Tibial nerve (tissue), 4 donors: Measurements from ENCODE around the gene GPC3. TPM values are rescaled to one million over a fixed set of nuclear protein-coding genes. Genes with fewer than 3 reads are reported as not detected.

Source experiments
- DNase-seq, 2 donors: peaks; one replicate each; pipeline ENCODE4 v3.0.0-alpha.2; 2019; ENCODE audit warnings: low spot score in 2 of 2
- H3K27ac ChIP-seq, 4 donors: fragments of 200-600 bp; sonication (generic) in 3 of 4; one replicate each; pipeline ENCODE4 v1.5.1; 2017 to 2019; ENCODE audit warnings: mild to moderate bottlenecking in 1 of 4
- H3K27me3 ChIP-seq, 2 donors: fragments of 200-600 bp; sonication (generic) in 1 of 2; one replicate each; pipeline versions ENCODE4 v1.5.1 to v1.6.0; 2017 to 2019
- H3K36me3 ChIP-seq, 3 donors: fragments of 200-600 bp; sonication (generic); one replicate each; pipeline ENCODE4 v1.5.1; 2018 to 2019
- H3K4me1 ChIP-seq, 4 donors: fragments of 200-600 bp; sonication (generic) in 3 of 4; one replicate each; pipeline ENCODE4 v1.5.1; 2017 to 2019
- H3K4me3 ChIP-seq, 4 donors: fragments of 200-600 bp; sonication (generic) in 3 of 4; one replicate each; pipeline ENCODE4 v1.5.1; 2017 to 2019; ENCODE audit warnings: mild to moderate bottlenecking in 1 of 4, moderate library complexity in 1 of 4
- H3K9me3 ChIP-seq, 4 donors: fragments of 200-600 bp; sonication (generic) in 3 of 4; one replicate each; pipeline ENCODE4 v1.5.1; 2017 to 2019
- EP300 ChIP-seq, 2 donors: sonication (generic); formaldehyde crosslinking; IDR thresholded peaks; one replicate each; pipeline ENCODE4 v1.6.1; 2017; ENCODE audit warnings: antibody characterized with exemption in 2 of 2, mild to moderate bottlenecking in 1 of 2
- POLR2A ChIP-seq, 2 donors: fragments of 450-650 bp; IDR thresholded peaks; one replicate each; pipeline ENCODE4 v1.6.1; 2017; ENCODE audit warnings: antibody characterized with exemption in 2 of 2, mild to moderate bottlenecking in 2 of 2, moderate library complexity in 2 of 2
- WGBS, 2 donors: methylation state at CpG; one replicate each; pipeline ENCODE4 v1.1.5; 2018; 5-methylcytosine and 5-hydroxymethylcytosine counted together
- total RNA-seq, 4 donors: library from RNA; depleted of rRNA; stranded (reverse); fragments of >200 nt; gene quantifications; one replicate each; pipeline ENCODE4 v1.1.0, GENCODE V29; 2016
- TF ChIP-seq, protein P1 (sequence below), 5 experiments: fragments of 200-600 bp in 3 of 5; fragments of 450-650 bp in 2 of 5; sonication (generic) in 3 of 5; IDR thresholded peaks; one replicate each; pipeline ENCODE4 v1.5.1; 2016 to 2019; ENCODE audit warnings: antibody characterized with exemption in 5 of 5, mild to moderate bottlenecking in 3 of 5, moderate library complexity in 2 of 5

The GPC3 gene
- total RNA-seq, result 100 to 1,000 TPM in 1 of 4 donors, 10 to 100 TPM in 3; 60.5 to 116 (median 72.8) TPM

DNA sequence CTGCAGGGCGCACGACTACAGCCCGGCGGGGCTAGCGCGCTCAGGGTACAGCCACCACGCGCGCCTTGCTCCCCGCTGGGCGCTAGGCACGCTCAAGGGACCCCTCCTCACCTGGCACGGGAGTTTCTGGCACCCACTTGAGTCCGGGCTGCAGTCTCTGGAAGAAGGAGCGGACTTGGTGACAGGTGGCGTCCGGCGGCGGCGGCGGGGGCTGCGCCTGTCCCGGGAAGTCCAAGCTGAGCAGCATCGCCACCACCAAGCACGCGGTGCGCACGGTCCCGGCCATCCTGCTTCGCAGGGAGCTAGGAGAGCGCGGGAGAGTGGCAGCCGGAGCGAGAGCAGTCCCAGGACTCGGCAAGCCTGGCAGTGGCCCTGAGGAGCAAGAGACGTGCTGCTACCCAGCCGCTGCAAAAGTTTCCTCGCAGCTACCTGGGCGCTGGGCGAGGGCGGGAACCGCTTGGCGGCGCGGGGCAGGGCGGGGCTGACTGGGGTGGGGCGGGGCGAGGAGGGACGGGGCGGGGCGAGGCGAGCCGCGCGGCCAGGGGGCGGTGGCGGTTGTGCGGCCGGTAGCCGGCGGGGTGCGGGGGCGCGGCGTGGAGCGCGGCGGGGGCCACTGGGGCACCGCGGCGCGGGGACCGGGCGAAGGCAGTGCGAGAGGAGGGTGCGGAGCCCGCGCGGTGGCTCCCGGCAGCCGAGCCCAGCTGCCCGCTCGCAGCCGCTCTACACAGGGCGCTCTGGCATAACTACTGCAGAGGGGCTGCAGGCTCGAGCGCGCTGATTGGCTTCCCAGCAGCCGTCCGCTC, at the start of gene GPC3:
Gene GPC3, minus strand, starts transcription at position 431 of the 803 bp plus-strand sequence.
- Histone ChIP-seq H3K27ac (peak within 1 kb of the TSS in 2 of 4 donors; percentile 10 to 58), H3K27me3 (peaks cover 0 to 12% of the 10 kb centered on the region in 2 donors), H3K4me3 (peak within 1 kb of the TSS; percentile 30 to 61 (median 36)), H3K9me3 (no peaks in the 10 kb centered on the region), H3K4me1 (peaks cover 0 to 10% (median 0%) of the 10 kb centered on the region in 4 donors), H3K36me3 (no peaks in the 10 kb centered on the region)
- no peak for DNase-seq
- TF ChIP-seq, protein P1, sequence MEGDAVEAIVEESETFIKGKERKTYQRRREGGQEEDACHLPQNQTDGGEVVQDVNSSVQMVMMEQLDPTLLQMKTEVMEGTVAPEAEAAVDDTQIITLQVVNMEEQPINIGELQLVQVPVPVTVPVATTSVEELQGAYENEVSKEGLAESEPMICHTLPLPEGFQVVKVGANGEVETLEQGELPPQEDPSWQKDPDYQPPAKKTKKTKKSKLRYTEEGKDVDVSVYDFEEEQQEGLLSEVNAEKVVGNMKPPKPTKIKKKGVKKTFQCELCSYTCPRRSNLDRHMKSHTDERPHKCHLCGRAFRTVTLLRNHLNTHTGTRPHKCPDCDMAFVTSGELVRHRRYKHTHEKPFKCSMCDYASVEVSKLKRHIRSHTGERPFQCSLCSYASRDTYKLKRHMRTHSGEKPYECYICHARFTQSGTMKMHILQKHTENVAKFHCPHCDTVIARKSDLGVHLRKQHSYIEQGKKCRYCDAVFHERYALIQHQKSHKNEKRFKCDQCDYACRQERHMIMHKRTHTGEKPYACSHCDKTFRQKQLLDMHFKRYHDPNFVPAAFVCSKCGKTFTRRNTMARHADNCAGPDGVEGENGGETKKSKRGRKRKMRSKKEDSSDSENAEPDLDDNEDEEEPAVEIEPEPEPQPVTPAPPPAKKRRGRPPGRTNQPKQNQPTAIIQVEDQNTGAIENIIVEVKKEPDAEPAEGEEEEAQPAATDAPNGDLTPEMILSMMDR (IDR thresholded peaks at IDR 0.05), result no peak
- TF ChIP-seq POLR2A (IDR thresholded peaks at IDR 0.05), result no peak
- TF ChIP-seq EP300 (IDR thresholded peaks at IDR 0.05), result no peak
- 0 to 51% methylated on average over 18 to 82 of the region's 90 CpGs for WGBS, 2 donors

DNA sequence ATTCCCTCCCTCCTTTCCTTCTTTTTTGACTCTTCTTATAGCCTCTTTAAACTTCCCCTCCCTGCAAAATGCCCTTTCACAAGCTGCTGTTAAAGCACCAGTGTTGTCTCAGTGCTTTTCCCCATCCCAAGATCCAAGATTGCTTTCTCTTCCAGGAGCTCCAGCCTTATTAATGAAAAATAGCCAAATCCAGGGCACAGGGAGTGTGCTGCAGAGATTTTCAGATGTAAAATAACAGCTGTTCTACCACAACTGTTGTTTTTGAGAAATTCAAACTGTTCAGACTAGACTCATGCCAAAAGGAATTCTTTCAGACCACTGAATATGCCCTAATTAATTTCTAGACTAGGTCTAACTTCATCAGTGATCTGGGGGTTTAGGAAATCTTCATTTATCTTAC, 47.0 kb upstream of the GPC3 start:
- no peak for TF ChIP-seq EP300 (IDR thresholded peaks at IDR 0.05)
- no peak for DNase-seq
- Histone ChIP-seq H3K27me3 (peaks cover 0 to 12% of the 10 kb centered on the region in 2 donors), H3K4me3 (no peak overlapping the region), H3K36me3 (no peaks in the 10 kb centered on the region), H3K9me3 (no peaks in the 10 kb centered on the region), H3K27ac (no peak overlapping the region), H3K4me1 (no peaks in the 10 kb centered on the region)

DNA sequence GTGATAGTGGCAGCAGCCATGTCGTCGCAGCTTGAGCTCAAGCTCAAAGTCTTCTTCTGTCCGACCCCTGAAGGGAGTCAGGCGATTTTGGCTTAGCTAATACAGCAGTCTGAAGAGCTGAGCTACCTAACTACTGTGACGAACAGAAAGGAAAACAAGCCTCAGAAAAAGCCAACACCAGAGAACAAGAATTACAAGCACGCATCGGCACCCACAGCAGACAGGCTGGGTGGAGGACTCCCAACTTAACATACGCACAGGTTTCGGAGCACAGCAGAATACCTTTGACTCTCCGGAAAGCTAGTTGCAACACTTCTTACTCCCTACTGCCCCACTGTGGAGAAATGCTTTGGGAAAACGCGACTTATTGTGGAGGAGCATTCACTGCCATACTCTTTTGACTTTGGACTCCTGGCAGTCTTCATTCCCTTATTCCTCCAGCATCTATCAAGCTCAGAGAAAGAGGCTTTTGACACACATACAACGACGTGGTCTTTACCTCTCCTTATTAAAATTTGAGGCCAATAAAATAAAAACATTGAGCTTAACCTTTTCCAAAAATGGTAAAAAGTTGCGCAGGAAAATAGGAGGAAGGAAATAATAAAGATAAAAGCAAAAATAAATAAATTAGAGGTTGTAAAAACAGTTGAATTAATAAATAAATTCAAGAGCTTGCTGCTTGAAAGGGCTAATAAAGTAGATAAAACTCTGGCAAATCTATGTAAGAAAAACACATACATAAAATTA, 41.3 kb upstream of the GPC3 start:
- H3K36me3 ChIP-seq, result no peaks in the 10 kb centered on the region
- TF ChIP-seq, protein P1 (IDR thresholded peaks at IDR 0.05), result peak in 4 of 5 experiments; percentile 24 to 57 (median 38)
- TF ChIP-seq EP300 (IDR thresholded peaks at IDR 0.05), result no peak
- no peak for TF ChIP-seq POLR2A (IDR thresholded peaks at IDR 0.05)
- DNase-seq, result peak; percentile 19 to 79
- H3K4me3 ChIP-seq, result peak overlapping the region in 2 of 4 donors; percentile 9 to 34
- peak overlapping the region in 1 of 4 donors; percentile 47 for H3K27ac ChIP-seq
- 11 to 28% methylated on average over 13 to 15 of the region's 15 CpGs for WGBS, 2 donors
- H3K4me1 ChIP-seq, result no peaks in the 10 kb centered on the region
- H3K27me3 ChIP-seq, result peaks cover 0 to 11% of the 10 kb centered on the region in 2 donors
- no peaks in the 10 kb centered on the region for H3K9me3 ChIP-seq

DNA sequence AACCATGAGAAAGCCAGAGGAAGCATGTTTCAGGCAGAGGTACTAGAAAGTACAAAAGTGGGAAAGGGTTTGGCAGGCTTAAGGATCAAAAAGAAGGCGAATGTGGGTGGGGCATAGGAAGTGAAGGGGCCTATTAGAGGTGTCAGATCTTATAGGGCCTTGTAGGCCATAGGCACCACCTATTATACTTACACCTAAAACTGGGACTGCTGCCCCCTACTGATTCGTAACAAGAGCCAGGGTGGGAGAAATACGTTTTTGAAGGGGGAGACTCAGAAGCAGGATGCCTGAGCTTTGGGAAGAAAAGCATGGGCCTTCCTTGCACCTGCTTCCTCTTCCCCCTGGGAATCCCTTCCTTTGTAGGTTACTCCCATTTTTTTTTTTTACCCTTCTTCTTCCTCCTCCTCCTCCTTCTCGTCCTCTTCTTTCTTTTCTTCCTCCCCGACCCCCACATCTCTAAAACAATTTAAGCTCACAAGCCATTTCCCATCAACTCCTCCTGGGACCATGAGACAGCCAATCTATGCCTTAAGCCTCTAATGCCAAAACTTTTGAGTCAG, 40.7 kb upstream of the GPC3 start:
- Histone ChIP-seq H3K4me3 (peak overlapping the region in 2 of 4 donors; percentile 9 to 34), H3K36me3 (no peaks in the 10 kb centered on the region), H3K27ac (peak overlapping the region in 1 of 4 donors; percentile 47), H3K9me3 (no peaks in the 10 kb centered on the region), H3K27me3 (peaks cover 0 to 11% of the 10 kb centered on the region in 2 donors), H3K4me1 (no peaks in the 10 kb centered on the region)
- TF ChIP-seq EP300 (IDR thresholded peaks at IDR 0.05), result no peak
- no peak for TF ChIP-seq POLR2A (IDR thresholded peaks at IDR 0.05)
- TF ChIP-seq, protein P1 (IDR thresholded peaks at IDR 0.05), result no peak
- DNase-seq, result no peak
- 47 to 52% methylated on average over 5 of the region's 5 CpGs for WGBS, 2 donors

DNA sequence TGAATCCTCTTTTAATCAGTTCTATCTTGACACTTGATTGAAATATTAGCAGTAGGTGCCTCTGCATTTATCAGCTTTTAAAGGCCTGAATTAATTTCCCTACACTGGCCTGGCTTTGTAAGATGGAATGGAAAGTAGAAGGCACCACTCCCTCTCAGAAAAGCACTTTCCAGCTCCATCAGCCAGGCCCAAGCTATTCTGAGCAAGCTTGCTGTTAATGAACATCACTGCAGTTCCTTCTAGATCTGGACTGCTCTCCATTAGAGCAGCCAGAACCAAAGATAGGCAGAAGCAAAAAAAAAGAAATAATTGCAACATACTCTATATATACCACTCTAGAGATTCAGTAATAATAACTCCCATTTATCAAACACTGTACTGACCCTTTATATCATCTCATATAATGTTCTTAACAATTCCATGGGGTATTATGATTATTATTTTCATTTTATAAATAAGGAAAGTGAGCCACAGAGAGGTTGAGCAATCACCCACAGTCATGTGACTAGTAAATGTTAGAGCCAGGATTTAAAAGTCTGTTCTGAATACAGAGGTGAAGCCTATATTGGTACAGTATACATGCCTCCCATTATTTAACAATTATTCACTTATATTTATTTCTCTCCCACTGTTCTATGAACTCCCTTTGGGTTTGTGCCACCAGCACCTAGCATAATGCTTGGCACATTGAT, 39.4 kb upstream of the GPC3 start:
- Histone ChIP-seq H3K36me3 (no peaks in the 10 kb centered on the region), H3K27ac (peak overlapping the region in 1 of 4 donors; percentile 15), H3K9me3 (no peaks in the 10 kb centered on the region), H3K27me3 (peaks cover 0 to 11% of the 10 kb centered on the region in 2 donors), H3K4me3 (no peak overlapping the region), H3K4me1 (no peaks in the 10 kb centered on the region)
- TF ChIP-seq EP300 (IDR thresholded peaks at IDR 0.05) (no peak), POLR2A (IDR thresholded peaks at IDR 0.05) (no peak)
- TF ChIP-seq, protein P1 (IDR thresholded peaks at IDR 0.05), result no peak
- peak in 1 of 2 donors; percentile 16 for DNase-seq
